ENCODE measurements around the gene ULBP1.

ULBP1 gene

DNA sequence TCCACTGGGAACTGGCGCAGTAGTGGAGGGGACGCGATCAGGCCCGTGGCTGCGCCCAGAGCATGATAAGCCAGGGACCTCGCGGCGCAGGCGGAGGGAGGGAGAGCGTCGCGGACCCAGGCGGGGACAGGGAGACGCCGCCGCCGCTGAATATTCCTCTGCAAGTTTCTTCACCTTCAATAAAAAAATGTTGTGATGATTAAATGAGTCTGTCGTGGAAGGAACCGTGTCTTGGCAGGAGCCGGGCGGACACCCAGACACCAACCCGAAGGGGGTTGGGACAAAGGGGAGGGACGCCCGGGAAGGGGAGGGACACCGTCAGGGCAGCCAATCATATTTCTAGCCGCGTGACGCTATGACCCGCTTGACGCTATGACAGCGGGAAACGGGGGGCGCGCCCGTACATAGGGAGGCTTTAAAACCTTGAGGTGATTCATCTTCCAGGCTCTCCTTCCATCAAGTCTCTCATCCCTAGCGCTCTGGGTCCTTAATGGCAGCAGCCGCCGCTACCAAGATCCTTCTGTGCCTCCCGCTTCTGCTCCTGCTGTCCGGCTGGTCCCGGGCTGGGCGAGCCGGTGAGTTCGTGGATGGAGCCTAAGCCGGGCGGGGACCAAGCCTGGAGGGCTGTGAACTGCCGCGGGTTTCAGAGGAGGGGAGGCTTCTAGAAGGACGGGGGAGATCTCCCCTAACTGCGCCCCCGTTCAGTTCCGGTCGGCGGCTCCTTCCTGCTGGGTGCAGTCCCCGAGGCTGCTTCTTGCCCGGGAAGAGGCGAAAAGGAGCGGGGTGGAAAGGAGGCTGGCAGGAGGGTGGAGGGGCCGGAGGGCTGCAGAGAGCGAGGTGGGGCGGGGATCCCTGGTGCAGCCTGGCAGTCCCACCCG, 21.9 kb upstream of the ULBP1 start, which contains the start of gene ULBP2:
ULBP2 (plus strand) TSS at position 432 of the 878 bp plus-strand sequence; CDS start at position 491, 59 bp downstream.
- TF ChIP-seq CREB1 (IDR thresholded peaks at IDR 0.05; ENCODE audit: low read depth): peak; percentile 59; the same call in 1 of the 2 replicates
- 0 out of 2 replicates have a peak, but pooled peaks have one; percentile 7 for TF ChIP-seq NFIC (IDR thresholded peaks at IDR 0.05)
- no peak; the same call in 1 of the 2 replicates for TF ChIP-seq USF1 (IDR thresholded peaks at IDR 0.05)
- TF ChIP-seq, protein P1, sequence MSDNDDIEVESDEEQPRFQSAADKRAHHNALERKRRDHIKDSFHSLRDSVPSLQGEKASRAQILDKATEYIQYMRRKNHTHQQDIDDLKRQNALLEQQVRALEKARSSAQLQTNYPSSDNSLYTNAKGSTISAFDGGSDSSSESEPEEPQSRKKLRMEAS (IDR thresholded peaks at IDR 0.05): peak; percentile 46
- peak; percentile 55; the same call in 1 of the 2 replicates for TF ChIP-seq YY1 (IDR thresholded peaks at IDR 0.05; ENCODE audit: low read depth)
- peak; percentile 78; the same call in 1 of the 2 replicates for TF ChIP-seq ZBTB7A (IDR thresholded peaks at IDR 0.05; ENCODE audit: low read depth)
- TF ChIP-seq CEBPB (IDR thresholded peaks at IDR 0.05): no peak

GRCh38 chr6:149942461-149942829, 21.3 kb upstream of the ULBP1 start:
- no peak for TF ChIP-seq CEBPB (IDR thresholded peaks at IDR 0.05)

GRCh38 chr6:149948011-149948410, 15.7 kb upstream of the ULBP1 start:
- TF ChIP-seq TAF1 (IDR thresholded peaks at IDR 0.05; ENCODE audit: low read depth): no peak
- TF ChIP-seq ZBTB7A (IDR thresholded peaks at IDR 0.05; ENCODE audit: low read depth): no peak
- TF ChIP-seq CREB1 (IDR thresholded peaks at IDR 0.05; ENCODE audit: low read depth): no peak
- no peak for TF ChIP-seq EGR1 (IDR thresholded peaks at IDR 0.05)
- no peak for TF ChIP-seq TCF12 (IDR thresholded peaks at IDR 0.05; ENCODE audit: low read depth)
- TF ChIP-seq, protein P1 (IDR thresholded peaks at IDR 0.05): no peak

DNA sequence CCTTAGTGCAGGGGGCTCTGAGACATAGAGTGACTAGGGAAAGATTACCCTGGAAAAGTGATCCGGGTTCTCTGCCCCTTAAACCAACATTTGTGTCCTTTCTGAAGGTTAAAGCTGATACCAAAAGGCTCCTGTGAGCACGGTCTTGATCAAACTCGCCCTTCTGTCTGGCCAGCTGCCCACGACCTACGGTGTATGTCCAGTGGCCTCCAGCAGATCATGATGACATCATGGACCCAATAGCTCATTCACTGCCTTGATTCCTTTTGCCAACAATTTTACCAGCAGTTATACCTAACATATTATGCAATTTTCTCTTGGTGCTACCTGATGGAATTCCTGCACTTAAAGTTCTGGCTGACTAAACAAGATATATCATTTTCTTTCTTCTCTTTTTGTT, 15.1 kb upstream of the ULBP1 start:
- TF ChIP-seq, protein P2, sequence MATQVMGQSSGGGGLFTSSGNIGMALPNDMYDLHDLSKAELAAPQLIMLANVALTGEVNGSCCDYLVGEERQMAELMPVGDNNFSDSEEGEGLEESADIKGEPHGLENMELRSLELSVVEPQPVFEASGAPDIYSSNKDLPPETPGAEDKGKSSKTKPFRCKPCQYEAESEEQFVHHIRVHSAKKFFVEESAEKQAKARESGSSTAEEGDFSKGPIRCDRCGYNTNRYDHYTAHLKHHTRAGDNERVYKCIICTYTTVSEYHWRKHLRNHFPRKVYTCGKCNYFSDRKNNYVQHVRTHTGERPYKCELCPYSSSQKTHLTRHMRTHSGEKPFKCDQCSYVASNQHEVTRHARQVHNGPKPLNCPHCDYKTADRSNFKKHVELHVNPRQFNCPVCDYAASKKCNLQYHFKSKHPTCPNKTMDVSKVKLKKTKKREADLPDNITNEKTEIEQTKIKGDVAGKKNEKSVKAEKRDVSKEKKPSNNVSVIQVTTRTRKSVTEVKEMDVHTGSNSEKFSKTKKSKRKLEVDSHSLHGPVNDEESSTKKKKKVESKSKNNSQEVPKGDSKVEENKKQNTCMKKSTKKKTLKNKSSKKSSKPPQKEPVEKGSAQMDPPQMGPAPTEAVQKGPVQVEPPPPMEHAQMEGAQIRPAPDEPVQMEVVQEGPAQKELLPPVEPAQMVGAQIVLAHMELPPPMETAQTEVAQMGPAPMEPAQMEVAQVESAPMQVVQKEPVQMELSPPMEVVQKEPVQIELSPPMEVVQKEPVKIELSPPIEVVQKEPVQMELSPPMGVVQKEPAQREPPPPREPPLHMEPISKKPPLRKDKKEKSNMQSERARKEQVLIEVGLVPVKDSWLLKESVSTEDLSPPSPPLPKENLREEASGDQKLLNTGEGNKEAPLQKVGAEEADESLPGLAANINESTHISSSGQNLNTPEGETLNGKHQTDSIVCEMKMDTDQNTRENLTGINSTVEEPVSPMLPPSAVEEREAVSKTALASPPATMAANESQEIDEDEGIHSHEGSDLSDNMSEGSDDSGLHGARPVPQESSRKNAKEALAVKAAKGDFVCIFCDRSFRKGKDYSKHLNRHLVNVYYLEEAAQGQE (IDR thresholded peaks at IDR 0.05; ENCODE audit: low read depth): no peak
- TF ChIP-seq EGR1 (IDR thresholded peaks at IDR 0.05): no peak
- TF ChIP-seq TEAD4 (IDR thresholded peaks at IDR 0.05): no peak
- no peak for TF ChIP-seq TCF12 (IDR thresholded peaks at IDR 0.05; ENCODE audit: low read depth)
- no peak for TF ChIP-seq CEBPB (IDR thresholded peaks at IDR 0.05)
- TF ChIP-seq USF1 (IDR thresholded peaks at IDR 0.05): no peak
- no peak for TF ChIP-seq NFIC (IDR thresholded peaks at IDR 0.05)
- TF ChIP-seq TAF1 (IDR thresholded peaks at IDR 0.05; ENCODE audit: low read depth): no peak
- TF ChIP-seq YY1 (IDR thresholded peaks at IDR 0.05; ENCODE audit: low read depth): no peak
- TF ChIP-seq CREB1 (IDR thresholded peaks at IDR 0.05; ENCODE audit: low read depth): no peak
- TF ChIP-seq EP300 (IDR thresholded peaks at IDR 0.05; ENCODE audit: borderline replicate concordance): no peak
- no peak for TF ChIP-seq ZBTB7A (IDR thresholded peaks at IDR 0.05; ENCODE audit: low read depth)
- TF ChIP-seq RAD21 (IDR thresholded peaks at IDR 0.05; ENCODE audit: low read depth): no peak
- TF ChIP-seq, protein P1 (IDR thresholded peaks at IDR 0.05): no peak
- no peak for TF ChIP-seq FOXM1 (IDR thresholded peaks at IDR 0.05; ENCODE audit: borderline replicate concordance, low read depth)

DNA sequence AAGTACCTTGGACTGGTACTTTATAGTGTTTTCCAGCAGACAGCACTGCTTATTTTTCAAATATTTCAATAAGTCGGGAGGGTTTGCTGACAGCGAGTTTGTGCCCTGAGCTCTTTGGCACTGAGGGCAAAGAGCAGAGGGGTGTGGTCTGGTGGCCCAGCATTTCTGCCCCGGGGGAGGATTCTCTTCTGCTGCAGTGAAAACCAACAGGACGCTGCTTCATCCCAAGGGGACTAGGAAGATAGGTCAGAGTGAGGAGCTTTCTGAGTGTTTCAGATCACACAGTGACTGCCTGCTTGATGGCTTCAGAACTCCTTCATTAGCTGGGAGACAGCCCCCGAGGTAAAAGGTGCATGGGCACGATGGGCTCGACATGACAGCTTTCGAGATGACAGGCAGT, 13.3 kb upstream of the ULBP1 start:
- no peak for TF ChIP-seq EGR1 (IDR thresholded peaks at IDR 0.05)
- no peak for TF ChIP-seq TEAD4 (IDR thresholded peaks at IDR 0.05)
- TF ChIP-seq ZBTB7A (IDR thresholded peaks at IDR 0.05; ENCODE audit: low read depth): no peak
- no peak for TF ChIP-seq USF1 (IDR thresholded peaks at IDR 0.05)

DNA sequence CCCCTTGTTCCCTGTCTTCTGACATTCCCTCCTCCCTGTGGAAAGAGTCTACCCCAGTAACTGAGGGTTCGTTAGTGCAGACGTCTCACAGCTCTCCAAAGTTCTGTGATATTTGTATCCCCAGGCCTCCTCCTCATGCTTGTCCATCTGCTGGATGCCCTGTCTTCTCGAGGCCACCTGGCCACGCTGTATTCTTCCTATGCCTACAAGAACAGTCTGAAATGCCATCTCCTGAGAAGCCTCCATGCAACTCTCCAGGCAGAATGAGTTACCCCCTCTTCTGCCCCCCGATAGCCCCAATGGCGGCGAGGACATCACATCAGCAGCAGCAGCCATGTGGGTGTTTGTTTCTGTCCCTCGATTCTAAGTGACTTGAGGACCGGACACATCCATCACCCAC, 12.6 kb upstream of the ULBP1 start:
- TF ChIP-seq EGR1 (IDR thresholded peaks at IDR 0.05): no peak
- no peak for TF ChIP-seq FOXM1 (IDR thresholded peaks at IDR 0.05; ENCODE audit: borderline replicate concordance, low read depth)
- no peak for TF ChIP-seq ZBTB7A (IDR thresholded peaks at IDR 0.05; ENCODE audit: low read depth)
- no peak for TF ChIP-seq TCF12 (IDR thresholded peaks at IDR 0.05; ENCODE audit: low read depth)
- no peak for TF ChIP-seq TEAD4 (IDR thresholded peaks at IDR 0.05)
- no peak for TF ChIP-seq NFIC (IDR thresholded peaks at IDR 0.05)

- TF ChIP-seq EGR1 (IDR thresholded peaks at IDR 0.05): no peak
- no peak for TF ChIP-seq YY1 (IDR thresholded peaks at IDR 0.05; ENCODE audit: low read depth)
- TF ChIP-seq NFIC (IDR thresholded peaks at IDR 0.05): no peak
- no peak for TF ChIP-seq RAD21 (IDR thresholded peaks at IDR 0.05; ENCODE audit: low read depth)
- no peak for TF ChIP-seq EP300 (IDR thresholded peaks at IDR 0.05; ENCODE audit: borderline replicate concordance)
- no peak for TF ChIP-seq TAF1 (IDR thresholded peaks at IDR 0.05; ENCODE audit: low read depth)
- TF ChIP-seq FOXM1 (IDR thresholded peaks at IDR 0.05; ENCODE audit: borderline replicate concordance, low read depth): no peak
- TF ChIP-seq ZBTB7A (IDR thresholded peaks at IDR 0.05; ENCODE audit: low read depth): no peak
- TF ChIP-seq TCF12 (IDR thresholded peaks at IDR 0.05; ENCODE audit: low read depth): no peak
- TF ChIP-seq, protein P2 (IDR thresholded peaks at IDR 0.05; ENCODE audit: low read depth): no peak
- TF ChIP-seq CREB1 (IDR thresholded peaks at IDR 0.05; ENCODE audit: low read depth): no peak
- TF ChIP-seq CEBPB (IDR thresholded peaks at IDR 0.05): no peak
- TF ChIP-seq, protein P1 (IDR thresholded peaks at IDR 0.05): no peak
- no peak for TF ChIP-seq TEAD4 (IDR thresholded peaks at IDR 0.05)
- TF ChIP-seq USF1 (IDR thresholded peaks at IDR 0.05): no peak
Observed at GRCh38 chr6:149951626-149952025, 12.1 kb upstream of the ULBP1 start.

Measured in Ishikawa (cell line).